Effector CD4-positive, alpha-beta T cell (primary cell): ENCODE measurements around the gene CAB39L.

Experiments used
- DNase-seq: peaks from one replicate; pipeline ENCODE4 v3.0.0-alpha.2; 2020

CAB39L gene

DNA sequence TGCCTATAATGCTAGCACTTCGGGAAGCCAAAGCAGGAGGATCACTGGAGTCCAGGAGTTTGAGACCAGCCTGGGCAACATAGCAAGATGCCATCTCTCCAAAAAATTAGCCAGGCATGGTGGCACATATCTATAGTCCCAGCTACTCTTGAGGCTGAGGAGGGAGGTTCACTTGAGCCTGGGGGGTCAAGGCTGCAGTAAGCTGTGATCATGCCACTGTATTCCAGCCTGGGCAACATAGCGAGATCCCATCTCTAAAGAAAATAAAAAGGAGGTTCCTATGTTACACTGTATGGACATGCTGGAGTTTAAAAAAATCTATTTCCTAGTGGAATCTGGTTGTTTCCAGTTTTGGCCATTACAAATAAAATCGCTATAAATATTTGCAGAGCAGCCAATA, 2.6 kb downstream of the CAB39L start:
- DNase-seq: no peak

DNA sequence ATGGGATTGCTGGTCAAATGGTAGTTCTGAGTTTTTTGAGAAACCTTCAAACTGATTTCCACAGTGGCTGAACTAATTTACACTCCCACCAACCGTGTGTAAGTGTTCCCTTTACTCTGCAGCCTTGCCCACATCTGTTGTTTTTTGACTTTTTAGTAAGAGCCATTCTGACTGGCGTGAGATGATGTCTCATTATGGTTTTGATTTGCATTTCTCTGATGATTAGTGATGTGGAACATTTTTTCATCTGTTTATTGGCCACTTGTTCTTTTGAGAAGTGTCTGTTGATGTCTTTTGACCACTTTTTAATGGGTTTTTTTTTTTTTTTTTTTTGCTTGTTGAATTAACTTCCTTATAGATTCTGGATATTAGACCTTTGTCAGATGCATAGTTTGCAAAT, 4.3 kb downstream of the CAB39L start:
- no peak for DNase-seq

DNA sequence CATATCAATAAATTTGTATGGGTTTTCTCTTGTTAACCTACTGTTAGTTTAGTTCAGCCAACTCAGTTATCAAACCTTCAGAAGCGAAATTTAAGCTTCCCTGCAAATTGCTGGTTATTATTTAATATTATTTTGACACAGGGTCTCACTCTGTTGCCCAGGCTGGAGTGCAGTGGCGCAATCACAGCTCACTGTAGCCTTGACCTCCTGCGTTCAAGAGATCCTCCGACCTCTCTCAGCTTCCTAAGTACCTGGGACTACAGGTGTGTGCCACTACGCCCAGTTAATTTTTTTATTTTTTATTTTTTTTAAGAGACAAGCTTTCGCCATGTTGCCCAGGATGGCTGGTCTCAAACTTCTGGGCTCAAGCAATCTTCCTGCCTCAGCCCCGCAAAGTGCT, 6.2 kb downstream of the CAB39L start:
- DNase-seq: no peak

DNA sequence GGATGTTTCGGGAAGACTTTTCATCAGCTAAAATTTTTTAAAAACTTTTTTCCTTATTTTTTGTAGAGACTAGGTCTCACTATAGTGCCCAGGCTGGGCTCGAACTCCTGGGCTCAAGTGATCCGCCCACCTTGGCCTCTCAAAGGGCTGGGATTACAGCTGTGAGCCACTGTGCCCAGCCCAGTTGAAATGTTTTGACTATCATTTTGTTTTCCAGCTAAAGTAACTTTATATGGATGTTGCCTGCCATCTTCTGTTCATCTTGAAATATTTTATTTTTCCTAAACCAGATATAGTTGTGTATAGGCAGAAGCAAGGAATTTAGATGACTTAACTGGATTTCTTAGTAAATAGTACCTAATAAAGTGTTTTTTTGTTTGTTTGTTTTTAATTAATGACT, 7.0 kb downstream of the CAB39L start:
- DNase-seq: no peak

DNA sequence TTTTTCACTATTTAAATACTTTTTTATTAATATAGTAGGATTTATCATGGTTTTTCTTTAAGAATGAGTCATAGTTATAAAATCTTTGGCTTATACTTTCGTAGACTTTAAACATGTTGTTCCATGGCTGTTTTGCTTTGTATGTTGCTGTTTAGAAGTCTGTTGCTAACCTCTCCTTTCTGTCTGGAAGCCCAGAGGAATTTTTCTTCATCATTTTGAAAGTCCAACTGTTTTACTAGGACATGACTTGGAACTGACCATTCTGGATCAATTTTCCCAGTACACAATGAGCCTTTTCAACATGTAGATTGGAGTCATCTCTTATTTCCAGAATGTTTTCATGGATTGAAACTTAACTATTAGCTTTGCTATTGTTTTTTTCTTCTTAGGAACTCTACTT, 7.9 kb downstream of the CAB39L start:
- DNase-seq: no peak

DNA sequence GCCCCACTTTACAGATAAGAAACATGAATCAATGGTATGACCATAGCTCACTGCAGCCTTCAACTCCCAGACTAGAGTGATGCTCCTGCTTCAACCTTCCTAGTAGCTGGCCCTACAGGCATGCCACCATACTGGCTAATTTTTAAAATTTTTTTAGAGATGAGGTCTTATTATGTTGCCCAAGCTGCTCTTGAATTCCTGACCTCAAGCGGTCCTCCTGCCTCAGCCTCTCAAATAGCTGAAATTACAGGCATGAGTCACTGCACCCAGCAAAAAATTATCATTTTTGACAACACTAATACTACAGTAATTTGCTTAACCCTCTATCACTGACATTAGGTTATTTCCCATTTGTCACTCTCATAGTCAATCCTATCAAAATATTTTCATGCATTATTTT, 14.7 kb downstream of the CAB39L start:
- DNase-seq: no peak

DNA sequence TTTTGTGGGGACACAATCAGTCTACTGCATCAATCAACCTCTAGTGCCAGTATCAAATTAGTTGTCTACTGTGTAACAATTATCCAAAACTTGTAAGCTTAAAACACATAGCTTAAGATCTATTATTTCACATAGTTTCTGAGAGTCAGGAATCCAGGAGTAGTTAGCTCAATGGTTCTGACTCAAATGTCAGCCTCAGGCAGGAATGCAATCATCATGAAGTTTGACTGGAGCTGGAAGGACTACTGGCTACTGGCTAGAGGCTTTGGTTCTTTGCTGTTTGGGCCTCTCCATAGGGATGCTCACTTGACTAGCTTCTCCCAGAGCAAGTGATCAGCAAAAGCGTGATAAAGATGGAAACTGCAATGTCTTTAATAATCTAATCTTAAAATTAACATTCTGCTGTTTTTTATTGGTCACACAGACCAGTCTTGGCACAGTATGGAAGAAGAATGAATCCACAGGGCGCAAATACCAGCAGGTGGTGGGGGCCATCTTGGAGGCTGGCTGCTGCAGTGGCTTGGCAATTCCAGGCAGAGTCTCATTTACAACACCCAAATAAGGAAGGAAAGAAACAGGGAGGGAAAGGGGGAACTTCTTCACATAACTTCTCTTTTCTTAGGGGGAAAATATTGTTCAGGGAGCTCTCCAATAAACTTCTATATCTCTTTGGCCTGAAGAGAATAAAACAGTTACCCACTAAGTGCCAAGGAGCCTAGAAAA, 15.7 kb downstream of the CAB39L start:
- no peak for DNase-seq

DNA sequence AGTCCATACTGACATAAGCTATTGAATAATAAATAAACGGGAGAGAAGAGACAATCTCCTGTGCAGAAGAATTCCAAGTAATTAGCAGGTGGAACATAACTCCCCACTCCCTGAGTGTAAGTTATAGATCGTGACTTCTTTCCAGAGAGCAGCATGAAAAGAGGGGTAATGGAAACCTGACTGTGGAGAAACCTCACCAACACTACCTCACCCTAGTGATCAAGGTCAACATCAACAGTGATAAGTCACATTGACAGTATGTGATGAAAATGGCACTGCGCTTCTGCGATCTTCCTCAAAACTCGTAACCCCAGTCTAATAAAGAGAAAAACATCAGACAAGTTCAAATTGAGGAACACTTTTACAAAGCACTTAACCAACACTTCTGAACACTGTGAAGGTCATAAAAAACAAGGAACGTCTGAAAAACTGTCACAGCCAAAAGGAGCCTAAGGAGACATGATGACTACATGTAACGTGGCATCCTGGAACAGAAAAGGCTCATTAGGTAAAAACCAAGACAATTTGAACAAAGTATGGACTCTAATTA, 19.8 kb downstream of the CAB39L start:
- no peak for DNase-seq

DNA sequence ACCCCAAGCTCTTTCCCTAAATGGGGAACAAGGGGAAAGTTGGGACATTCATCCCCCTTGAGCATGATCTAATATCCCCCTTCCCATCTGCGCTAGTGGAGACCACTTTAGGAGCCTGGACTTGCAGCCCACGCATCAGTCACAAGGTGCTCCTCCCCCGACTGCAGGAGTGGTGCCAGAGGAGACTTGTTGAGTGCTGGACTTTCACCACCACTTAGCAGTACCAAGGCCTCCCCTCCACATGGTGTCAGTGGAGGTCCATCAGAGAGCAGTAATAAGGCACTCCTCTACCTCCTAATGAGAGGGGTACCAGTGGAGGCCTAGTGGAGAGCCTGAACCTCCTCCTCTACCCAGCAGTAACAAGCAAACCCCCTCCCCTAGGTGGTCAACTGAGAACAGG, 22.5 kb downstream of the CAB39L start:
- no peak for DNase-seq

DNA sequence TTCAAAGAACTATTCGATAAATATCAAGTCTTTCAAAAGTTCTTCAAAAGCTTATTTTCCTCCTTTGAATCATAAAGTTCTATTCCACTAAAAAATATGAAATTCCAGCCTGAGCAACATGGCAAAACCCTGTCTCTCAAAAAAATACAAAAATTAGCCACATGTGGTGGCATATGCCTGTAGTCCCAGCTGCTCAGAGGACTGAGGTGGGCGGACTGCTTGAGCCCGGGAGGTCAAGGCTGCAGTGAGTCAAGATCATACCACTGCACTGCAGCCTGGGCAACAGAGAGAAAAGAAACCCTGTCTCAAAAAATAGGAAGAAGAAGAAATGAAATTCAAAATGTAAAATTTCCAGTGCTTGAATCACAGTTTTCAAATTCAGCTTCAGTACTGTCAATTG, 24.6 kb downstream of the CAB39L start:
- DNase-seq: no peak

DNA sequence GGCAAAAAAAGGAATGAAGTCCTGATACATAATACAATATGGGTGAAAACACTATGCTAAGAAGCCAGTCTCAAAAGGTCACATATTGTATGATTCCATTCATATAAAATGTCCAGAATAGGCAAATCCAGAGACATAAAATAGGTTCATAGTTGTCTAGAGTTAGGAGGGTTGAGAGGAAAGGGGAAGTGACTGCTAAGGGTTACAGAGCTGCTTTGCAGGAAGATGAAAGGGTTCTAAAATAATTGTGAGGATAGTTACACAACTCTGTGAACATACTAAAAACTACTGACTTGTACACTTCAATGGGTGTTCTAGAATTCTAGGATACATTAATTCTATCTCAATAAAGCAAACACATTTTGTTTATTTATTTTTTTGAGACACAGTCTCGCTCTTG, 25.7 kb downstream of the CAB39L start:
- no peak for DNase-seq

DNA sequence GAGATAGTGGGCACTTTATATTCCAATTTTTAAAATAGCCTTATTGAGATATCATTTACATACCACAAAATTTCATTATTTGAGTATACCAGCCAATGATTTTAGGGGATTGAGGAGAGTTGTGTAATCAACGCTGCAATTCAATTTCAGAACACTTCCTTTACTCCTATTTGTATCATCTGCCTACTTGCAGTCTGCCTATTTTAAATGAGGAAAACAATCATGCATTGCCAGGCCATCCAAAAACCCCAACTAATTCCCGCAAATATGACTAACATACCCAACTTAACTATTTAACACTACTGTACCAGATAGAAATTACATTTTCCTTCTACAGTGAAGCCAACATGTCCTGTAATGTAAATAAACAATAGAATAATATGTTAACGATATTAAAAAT, 26.7 kb downstream of the CAB39L start:
- no peak for DNase-seq

DNA sequence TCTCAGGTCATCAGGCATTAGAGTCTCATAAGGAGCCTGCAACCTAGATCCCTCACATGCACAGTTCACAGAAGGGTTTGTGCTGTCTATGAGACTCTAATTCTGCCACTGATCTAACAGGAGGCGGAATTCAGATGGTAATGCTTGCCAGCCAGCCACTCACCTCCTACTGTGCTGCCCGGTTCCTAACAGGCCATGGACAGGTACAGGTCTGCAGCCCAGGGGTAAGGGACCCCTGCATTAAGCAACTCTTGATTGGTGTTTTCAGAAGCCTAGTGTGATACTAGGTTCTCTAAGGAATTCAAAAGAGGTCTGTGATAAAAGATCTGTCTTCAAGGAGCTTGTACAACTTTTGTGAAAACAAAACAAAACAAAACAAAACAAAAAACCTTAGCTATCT, 31.1 kb downstream of the CAB39L start:
- DNase-seq: no peak

DNA sequence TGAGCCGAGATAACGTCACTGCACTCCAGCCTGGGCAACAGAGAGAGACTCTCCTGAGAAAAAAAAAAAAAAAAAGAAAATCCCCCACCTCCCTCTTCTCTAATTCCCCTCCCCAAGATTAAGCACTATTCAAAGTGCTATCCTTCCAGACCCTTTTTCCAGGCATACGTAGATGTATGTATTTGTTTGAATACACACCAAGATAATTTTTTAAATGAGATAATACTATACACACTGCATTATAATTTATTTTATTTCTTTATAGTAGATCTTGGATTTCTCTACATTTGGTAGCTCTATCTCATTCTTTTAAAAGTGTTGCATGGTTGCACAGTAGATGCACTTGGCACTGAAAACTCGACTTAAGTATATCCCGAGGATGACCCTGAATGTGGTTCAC, 32.5 kb downstream of the CAB39L start:
- no peak for DNase-seq

DNA sequence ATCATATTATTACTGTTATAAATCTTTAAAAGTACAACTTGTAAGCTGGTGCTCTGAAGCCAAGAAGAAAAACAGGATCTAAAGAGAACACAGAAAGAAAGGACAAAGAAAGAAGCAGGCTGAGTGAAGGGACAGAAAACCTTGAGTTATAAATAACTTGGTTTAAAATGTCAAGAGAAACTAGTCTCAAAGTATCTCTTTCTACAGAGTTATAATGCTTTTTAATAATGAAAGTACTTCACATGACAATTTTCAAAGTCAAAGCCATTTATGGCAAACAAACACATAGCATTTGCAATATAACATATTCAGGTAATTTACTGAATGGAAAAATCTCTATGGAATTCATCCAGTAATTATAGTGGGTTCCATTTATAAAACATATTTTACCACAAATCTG, 33.4 kb downstream of the CAB39L start:
- no peak for DNase-seq

DNA sequence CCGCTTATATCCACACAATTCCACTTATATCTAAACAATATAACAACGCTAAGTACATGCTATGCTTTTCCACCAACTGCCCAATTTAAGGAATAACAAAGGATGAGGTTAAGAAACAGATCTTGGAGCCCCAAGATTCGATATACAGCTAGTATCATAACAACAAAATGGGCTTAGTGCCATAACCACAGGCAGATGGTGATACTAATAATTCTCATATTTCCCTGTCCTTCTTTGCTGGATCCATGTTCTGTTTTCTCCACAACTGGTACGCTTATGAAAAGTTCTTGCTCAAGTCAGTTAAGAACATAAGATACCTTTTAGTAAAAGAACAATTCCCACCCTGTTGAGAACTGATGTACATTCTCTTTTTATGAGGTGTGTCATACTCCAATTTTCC, 33.9 kb downstream of the CAB39L start:
- no peak for DNase-seq

DNA sequence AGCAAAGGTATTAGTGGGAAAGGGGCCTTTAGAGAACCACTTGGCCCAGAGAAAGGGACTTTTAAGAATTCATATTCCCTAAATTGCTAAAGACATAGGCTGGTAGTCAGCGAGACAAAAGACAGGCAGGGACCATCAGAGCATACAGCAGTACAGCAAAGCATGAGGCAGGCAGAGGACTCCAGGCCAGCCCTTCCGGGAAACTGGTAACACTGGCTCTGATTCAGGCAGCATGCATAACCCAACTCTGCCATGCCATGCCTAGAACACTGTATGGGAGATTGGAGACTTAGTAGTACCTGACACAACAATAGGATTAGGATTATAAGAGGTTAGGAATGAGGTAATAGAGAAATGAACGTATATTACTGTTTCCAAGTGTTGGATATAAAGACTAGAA, 34.9 kb downstream of the CAB39L start:
- DNase-seq: no peak

DNA sequence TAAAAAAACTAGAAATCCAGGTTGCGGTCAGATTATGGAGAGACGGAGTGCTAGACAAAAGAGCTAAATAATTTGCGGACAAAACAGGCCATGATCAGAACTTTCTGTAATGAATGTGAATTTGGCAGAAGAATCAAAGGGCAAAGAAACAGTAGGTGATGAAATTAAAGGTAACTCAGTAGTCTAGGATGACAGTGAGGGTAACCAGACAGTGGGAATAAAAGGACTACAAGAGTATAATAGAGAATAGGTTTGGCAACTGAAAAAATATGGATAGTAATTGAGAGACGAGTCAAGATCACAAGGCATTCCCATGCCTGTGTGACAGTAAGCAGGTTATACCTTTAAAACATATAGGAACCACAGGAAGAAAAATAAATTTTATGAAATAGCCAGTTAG, 35.9 kb downstream of the CAB39L start:
- DNase-seq: no peak

DNA sequence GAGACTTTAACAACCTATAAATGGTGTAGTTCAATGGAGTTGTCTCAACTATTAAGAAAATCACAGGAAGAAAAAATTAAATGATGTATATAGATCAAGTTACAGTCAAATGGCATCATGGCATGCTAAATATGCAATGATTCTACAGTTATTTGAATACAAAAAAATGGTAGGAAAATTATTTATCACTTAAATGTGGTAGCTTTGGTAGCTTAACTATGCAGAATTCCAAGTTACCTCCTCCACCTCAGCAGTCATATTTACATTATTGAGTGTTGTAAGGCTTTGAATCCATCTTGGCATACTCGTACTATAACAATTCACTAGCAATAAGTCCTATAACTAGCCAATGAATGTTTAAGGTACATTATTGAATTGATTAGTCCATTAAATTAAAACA, 36.8 kb downstream of the CAB39L start:
- DNase-seq: no peak

DNA sequence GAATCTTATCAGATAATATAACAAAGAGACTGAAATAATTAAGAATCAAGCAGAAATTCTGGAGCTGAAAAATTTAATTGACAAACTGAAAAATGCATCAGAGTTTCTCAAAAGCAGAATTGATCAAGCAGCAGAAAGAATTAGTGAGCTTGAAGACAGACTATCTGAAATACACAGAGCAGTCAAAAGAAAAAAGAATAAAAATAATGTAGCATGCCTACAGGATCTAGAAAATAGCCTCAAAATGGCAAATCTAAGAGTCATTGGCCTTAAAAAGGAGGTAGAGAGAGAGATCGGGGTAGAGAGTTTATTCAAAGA, 39.2 kb downstream of the CAB39L start:
- DNase-seq: no peak

DNA sequence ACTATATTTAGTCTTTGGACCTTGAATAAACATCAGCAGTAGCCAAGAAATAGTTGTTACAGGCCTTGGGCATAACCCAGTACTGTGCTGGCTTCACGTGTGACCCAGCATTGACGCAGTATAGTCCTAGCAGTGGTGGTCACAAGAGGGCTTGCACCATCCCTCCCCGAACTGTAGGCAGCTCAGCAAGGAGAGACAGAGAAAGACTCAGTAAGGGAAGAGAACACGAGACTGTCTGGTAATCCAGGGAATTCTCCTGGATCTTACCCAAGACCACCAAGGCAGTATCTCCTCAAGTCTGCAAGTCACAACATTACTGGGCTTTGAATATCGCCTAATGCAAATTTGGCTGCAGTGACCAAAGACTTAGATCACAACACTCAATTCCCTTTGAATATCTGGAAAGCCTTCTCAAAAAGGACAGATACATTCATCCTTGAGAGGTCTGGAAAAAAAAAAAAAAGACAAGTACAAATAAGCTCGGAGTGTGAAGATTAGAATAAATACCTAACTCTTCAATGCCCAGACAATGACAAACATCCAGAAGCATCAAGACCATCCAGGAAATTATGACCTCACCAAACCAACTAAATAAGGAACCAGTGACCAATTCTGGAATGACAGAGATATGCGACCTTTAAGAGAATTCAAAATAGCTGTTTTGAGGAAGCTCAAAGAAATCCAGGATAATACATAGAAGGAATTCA, 39.7 kb downstream of the CAB39L start:
- no peak for DNase-seq

DNA sequence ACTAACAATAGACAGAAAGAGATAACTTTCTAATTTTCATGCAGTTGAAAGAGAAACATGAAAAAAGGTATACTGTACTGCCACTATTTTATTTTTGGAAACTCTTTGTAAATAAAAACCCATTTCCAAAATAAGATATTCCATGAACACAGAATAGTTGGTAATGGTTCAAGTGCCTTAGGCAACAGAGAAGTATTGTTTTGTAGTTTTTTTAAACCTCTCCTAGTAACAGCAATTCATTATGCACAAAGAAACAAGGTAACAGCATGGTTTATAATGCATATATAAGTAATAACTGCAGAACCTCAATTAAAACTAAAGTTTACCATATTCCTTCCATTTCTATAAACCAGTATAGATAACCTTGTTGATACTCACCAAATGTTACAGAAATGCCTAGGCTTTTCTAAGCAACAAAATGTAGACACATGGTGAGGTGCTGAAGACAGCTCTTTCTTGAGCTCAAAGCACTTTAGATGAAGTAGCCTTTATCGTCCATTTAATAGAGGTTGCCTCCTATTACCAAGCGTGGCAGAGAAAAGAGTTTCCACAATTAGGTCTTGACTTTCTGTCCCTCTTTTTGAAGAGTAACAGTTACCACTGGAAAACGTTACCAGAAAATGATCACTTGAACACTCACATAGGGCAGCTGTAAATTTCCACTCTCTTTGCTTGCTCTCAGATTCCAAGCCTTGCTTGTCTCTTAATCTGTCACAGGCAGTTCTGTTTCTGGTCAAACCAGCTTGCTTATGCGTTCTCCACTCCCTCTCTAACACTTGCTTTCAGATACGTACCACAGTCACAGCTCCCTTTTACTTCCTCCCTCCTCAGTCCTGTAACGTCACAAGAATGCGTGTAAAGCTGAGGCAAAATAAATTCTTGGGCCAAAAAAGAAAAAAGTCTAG, 42.9 kb downstream of the CAB39L start:
- no peak for DNase-seq

DNA sequence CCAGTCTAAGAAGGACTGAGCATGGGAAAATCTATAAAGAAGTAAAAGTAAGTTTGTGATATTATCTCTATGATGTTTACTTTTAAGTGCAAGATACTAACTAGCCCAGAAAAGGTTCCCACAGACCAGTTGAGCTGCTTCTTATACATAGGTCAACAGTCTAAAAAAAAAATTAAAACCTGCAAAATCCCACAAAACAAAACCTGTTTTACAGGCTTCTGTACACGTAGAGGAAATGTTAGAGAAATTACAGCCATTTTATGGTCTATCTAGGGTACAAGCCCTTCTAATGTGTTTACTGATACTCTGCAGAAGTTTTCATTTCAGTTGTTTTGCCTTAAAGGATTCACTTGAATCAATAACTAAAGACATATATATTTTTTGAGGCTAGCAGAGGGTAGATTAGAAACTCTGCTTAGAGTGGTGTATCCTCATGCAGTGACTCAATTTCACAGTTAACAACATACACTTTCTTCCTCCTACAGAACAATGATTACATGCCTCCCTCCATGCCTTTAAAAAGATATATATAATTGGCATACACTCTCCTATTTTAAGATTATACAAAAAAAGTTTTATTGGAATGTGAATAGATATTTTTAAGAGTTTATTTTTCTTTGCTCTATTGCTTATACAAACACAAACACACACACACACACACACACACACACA, 43.9 kb downstream of the CAB39L start:
- no peak for DNase-seq
